ENCODE measurements around the gene B3GAT2.
A peak's percentile ranks its signal among the peaks of the same experiment; 100 is the strongest.

B3GAT2 gene, protein sequence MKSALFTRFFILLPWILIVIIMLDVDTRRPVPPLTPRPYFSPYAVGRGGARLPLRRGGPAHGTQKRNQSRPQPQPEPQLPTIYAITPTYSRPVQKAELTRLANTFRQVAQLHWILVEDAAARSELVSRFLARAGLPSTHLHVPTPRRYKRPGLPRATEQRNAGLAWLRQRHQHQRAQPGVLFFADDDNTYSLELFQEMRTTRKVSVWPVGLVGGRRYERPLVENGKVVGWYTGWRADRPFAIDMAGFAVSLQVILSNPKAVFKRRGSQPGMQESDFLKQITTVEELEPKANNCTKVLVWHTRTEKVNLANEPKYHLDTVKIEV

DNA sequence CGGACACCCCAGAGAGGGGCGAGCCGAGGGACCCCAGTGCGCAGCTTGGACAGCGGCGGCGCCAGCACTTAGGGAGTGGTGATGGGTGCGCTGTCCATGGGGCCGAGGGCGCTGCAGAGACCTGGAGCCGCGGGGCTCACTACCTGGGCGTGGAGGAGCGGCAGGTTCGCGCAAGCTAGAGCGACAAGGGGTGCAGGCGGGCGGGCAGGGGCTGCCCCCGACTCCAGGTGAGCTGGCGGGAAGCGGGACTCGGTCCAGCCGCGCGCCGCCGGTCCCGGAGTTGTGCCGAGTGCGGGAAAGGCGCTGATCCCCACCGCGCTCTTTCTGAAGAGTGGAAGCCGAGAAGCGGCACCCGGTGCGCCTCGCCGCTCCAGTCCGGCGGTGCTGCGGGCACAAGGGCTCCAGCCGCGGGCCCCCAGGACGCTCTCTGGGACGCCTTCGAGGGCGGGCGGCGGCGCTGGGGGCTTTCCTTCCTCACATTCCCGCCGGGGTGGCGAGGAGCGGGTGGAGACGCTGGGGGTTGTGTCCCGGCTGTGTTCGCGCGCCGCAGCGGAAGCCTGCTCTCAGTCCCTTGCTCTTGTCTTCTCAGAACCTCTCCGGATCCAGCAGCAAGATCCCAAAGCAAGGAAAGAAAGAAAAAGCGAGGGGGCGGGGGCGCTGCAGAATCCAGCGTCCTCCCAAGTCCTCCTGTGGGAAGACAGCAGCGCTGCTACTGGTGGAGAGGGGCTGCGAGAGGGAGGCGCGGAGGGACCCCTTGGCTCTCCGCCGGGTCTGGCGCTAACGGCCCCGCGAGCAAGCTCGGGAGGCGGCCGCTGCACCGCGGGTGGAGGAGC, at the start of gene B3GAT2:
Gene B3GAT2 (minus strand): TSS at position 610 of the 833 bp plus-strand sequence. CDS start 631 bp downstream, outside the sequence.
- TF ChIP-seq, protein P1, sequence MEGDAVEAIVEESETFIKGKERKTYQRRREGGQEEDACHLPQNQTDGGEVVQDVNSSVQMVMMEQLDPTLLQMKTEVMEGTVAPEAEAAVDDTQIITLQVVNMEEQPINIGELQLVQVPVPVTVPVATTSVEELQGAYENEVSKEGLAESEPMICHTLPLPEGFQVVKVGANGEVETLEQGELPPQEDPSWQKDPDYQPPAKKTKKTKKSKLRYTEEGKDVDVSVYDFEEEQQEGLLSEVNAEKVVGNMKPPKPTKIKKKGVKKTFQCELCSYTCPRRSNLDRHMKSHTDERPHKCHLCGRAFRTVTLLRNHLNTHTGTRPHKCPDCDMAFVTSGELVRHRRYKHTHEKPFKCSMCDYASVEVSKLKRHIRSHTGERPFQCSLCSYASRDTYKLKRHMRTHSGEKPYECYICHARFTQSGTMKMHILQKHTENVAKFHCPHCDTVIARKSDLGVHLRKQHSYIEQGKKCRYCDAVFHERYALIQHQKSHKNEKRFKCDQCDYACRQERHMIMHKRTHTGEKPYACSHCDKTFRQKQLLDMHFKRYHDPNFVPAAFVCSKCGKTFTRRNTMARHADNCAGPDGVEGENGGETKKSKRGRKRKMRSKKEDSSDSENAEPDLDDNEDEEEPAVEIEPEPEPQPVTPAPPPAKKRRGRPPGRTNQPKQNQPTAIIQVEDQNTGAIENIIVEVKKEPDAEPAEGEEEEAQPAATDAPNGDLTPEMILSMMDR (IDR thresholded peaks at IDR 0.05; ENCODE audit: control insufficient read depth, insufficient read depth, low read depth, low read length, missing control alignments): no peak
- peak within 1 kb of the TSS; percentile 43 for H3K4me3 ChIP-seq (ENCODE audit: control insufficient read depth, low read depth, low read length)
- no peak for DNase-seq (ENCODE audit: low read depth)

DNA sequence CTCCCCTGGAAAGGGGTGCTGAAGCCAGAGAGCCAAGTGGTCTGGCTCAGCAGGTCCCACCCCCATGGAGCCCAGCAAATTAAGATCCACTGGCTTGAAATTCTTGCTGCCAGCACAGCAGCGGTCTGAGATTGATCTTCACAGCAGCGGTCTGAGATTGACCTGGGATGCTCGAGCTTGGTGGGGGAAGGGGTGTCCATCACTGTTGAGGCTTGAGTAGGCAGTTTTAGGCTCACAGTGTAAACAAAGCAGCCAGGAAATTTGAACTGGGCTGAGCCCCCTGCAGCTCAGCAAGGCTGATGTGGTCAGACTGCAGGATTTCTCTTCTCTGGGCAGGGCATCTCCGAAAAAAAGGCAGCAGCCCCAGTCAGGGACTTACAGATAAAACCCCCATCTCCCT, 41.3 kb upstream of the B3GAT2 start:
- DNase-seq (ENCODE audit: low read depth): no peak
- H3K4me3 ChIP-seq (ENCODE audit: control insufficient read depth, low read depth, low read length): no peak overlapping the region
- TF ChIP-seq, protein P1 (IDR thresholded peaks at IDR 0.05; ENCODE audit: control insufficient read depth, insufficient read depth, low read depth, low read length, missing control alignments): no peak

DNA sequence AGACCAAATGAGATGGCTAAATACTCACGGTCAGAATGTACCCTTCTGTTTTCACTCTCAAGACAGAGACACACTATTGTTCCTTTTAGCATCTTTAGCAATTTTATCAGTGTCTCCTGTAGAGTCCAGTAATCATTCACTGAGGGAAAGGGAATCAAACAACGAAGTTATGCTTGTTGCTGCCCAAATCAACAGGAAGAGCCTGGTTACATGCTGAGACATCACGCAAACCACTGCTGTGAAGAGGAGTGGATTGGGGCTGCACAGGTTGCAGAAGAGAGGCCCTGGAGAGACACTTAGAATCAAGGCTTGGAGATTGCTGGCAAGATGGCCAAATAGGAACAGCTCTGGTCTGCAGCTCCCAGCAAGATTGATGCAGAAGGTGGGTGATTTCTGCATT, 40.5 kb upstream of the B3GAT2 start:
- no peak for DNase-seq (ENCODE audit: low read depth)
- TF ChIP-seq, protein P1 (IDR thresholded peaks at IDR 0.05; ENCODE audit: control insufficient read depth, insufficient read depth, low read depth, low read length, missing control alignments): no peak
- H3K4me3 ChIP-seq (ENCODE audit: control insufficient read depth, low read depth, low read length): no peak overlapping the region

DNA sequence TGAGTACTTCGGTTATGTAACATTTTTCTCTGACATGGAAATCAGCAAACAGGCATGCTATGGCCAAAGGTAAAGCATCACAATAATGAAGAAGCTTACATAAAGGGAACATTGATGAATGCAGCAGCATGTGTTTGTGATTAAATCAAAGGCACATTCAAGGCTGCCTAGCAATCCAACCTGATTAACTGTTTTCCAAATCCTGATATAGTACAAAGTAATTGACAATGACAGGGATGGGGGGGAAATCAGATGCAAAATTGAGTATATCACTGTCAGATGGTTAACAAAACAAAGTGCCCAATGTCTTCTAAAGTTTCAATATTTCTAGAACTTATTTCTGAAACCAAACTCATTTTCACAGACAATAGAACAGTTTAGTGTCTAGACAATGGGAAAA, 39.2 kb upstream of the B3GAT2 start:
- H3K4me3 ChIP-seq (ENCODE audit: control insufficient read depth, low read depth, low read length): no peak overlapping the region
- TF ChIP-seq, protein P1 (IDR thresholded peaks at IDR 0.05; ENCODE audit: control insufficient read depth, insufficient read depth, low read depth, low read length, missing control alignments): no peak
- no peak for DNase-seq (ENCODE audit: low read depth)

DNA sequence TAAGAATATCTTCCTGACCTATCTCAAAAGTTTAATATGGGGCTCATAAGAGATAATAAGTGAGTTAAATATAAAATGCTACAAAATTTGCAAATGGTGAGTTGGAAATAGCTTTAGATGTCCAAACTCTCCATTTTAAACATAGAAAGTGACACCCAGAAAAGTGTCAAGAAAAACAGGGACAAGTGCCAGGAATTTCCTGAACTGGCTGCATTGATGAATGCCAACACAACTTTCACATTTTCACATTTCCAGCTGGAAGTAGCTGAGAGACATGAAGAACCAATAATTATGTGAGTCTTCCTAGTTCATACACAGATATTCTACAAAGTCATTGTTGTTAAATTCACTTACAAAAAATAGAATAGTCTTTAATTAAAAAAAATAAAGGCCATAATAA, 38.6 kb upstream of the B3GAT2 start:
- no peak for DNase-seq (ENCODE audit: low read depth)
- H3K4me3 ChIP-seq (ENCODE audit: control insufficient read depth, low read depth, low read length): no peak overlapping the region
- TF ChIP-seq, protein P1 (IDR thresholded peaks at IDR 0.05; ENCODE audit: control insufficient read depth, insufficient read depth, low read depth, low read length, missing control alignments): no peak

DNA sequence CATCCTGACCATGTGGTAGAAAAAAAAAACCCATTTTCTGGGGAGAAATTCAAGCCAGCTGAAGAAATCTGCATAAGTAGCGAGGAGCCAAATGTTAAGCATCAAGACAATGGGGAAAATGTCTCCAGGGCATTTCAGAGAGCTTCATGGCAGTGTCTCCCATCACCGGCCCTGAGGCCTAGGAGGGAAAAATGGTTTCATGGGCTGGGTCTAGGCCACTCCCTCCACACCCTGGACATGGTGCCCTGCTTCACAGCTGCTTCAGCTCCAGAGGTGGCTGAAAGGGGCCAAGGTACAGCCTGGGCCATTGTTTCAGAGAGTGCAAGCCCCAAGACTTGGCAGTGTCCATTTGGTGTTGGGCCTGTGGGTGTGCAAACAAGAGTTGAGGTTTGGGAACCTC, 34.4 kb upstream of the B3GAT2 start:
- H3K4me3 ChIP-seq (ENCODE audit: control insufficient read depth, low read depth, low read length): no peak overlapping the region
- TF ChIP-seq, protein P1 (IDR thresholded peaks at IDR 0.05; ENCODE audit: control insufficient read depth, insufficient read depth, low read depth, low read length, missing control alignments): no peak
- no peak for DNase-seq (ENCODE audit: low read depth)

Data from AG09309 (cell line).